Activated CD8-positive, alpha-beta memory T cell treated with anti-CD3 and anti-CD28 coated beads, Interleukin-2, amount 50 U/mL, for 24 hours (primary cell): ENCODE results near the gene MAP2K3.

Source experiments
- DNase-seq: peaks from one replicate; pipeline ENCODE4 v3.0.0-alpha.2; 2020; ENCODE audit errors: extremely low read depth

The MAP2K3 gene

GRCh38 chr17:21252796-21253645, 31.5 kb upstream of the MAP2K3 start, which contains the start of gene NATD1:
Gene NATD1 (minus strand): TSS chr17:21253410. CDS start chr17:21253264, 146 bp downstream.
- peak; percentile 36 for DNase-seq

GRCh38 chr17:21253646-21254441, 30.7 kb upstream of the MAP2K3 start:
- no peak for DNase-seq

- no peak for DNase-seq
Measured at GRCh38 chr17:21258593-21258992, 25.9 kb upstream of the MAP2K3 start.

- no peak for DNase-seq
Measured at GRCh38 chr17:21262259-21262993, 22.1 kb upstream of the MAP2K3 start.

- no peak for DNase-seq
Measured at GRCh38 chr17:21263376-21263775, 21.1 kb upstream of the MAP2K3 start.

GRCh38 chr17:21268596-21269188, 15.8 kb upstream of the MAP2K3 start:
- DNase-seq = no peak

- no peak for DNase-seq
Measured at GRCh38 chr17:21269394-21269793, 15.1 kb upstream of the MAP2K3 start.

- DNase-seq = no peak
Measured at GRCh38 chr17:21271454-21272183, 12.9 kb upstream of the MAP2K3 start.

- DNase-seq = no peak
Measured at GRCh38 chr17:21272250-21272649, 12.3 kb upstream of the MAP2K3 start.

- DNase-seq = no peak
Measured at GRCh38 chr17:21272881-21273792, 11.4 kb upstream of the MAP2K3 start.

GRCh38 chr17:21275047-21275578, 9.4 kb upstream of the MAP2K3 start:
- DNase-seq = no peak

GRCh38 chr17:21275579-21276263, 8.8 kb upstream of the MAP2K3 start:
- DNase-seq = peak; percentile 90

GRCh38 chr17:21276264-21276588, 8.3 kb upstream of the MAP2K3 start:
- no peak for DNase-seq

GRCh38 chr17:21277332-21277731, 7.2 kb upstream of the MAP2K3 start:
- DNase-seq = no peak

GRCh38 chr17:21278450-21279197, 5.9 kb upstream of the MAP2K3 start:
- DNase-seq = no peak

- DNase-seq = no peak
Measured at GRCh38 chr17:21279198-21279535, 5.3 kb upstream of the MAP2K3 start.

GRCh38 chr17:21279582-21279981, 4.9 kb upstream of the MAP2K3 start:
- no peak for DNase-seq

- peak; percentile 75 for DNase-seq
Measured at GRCh38 chr17:21280081-21280518, 4.4 kb upstream of the MAP2K3 start.

- DNase-seq = no peak
Measured at GRCh38 chr17:21282231-21282630, 2.3 kb upstream of the MAP2K3 start.
